Gastroesophageal sphincter (tissue), 3 donors: ENCODE data around the gene MAN2B1.

ENCODE experiments used
- CTCF ChIP-seq, 4 experiments: fragments of 200-600 bp in 2 of 4; fragments of 450-650 bp in 2 of 4; sonication (generic) in 1 of 4; IDR thresholded peaks; one replicate each; pipeline ENCODE4 v1.5.1; 2017 to 2019; ENCODE audit warnings: antibody characterized with exemption in 4 of 4, mild to moderate bottlenecking in 2 of 4, moderate library complexity in 2 of 4
- POLR2A ChIP-seq, 2 donors: fragments of 450-650 bp; IDR thresholded peaks; one replicate each; pipeline ENCODE4 v1.6.1; 2017; ENCODE audit warnings: antibody characterized with exemption in 2 of 2, mild to moderate bottlenecking in 2 of 2, moderate library complexity in 1 of 2
- POLR2AphosphoS5 ChIP-seq: sonication (generic); formaldehyde crosslinking; IDR thresholded peaks from one replicate; pipeline ENCODE4 v1.6.1; 2017; ENCODE audit warnings: antibody characterized with exemption

GRCh38 chr19:12646551-12646950, 20.0 kb downstream of the MAN2B1 start:
- TF ChIP-seq POLR2A (IDR thresholded peaks at IDR 0.05), result no peak
- TF ChIP-seq CTCF (IDR thresholded peaks at IDR 0.05), result no peak
- no peak for TF ChIP-seq POLR2AphosphoS5
